Stomach (tissue), 4 donors: ENCODE data around the gene FOXO1.

ENCODE experiments used
- CTCF ChIP-seq, 7 experiments: fragments of 450-650 bp in 4 of 7; fragments of 200-600 bp in 3 of 7; sonication (generic) in 3 of 7; IDR thresholded peaks; one replicate each; pipeline ENCODE4 v1.5.1; 2016 to 2019; ENCODE audit warnings: antibody characterized with exemption in 7 of 7, control low read depth in 2 of 7, mild to moderate bottlenecking in 1 of 7
- EP300 ChIP-seq: sonication (generic); formaldehyde crosslinking; IDR thresholded peaks from one replicate; pipeline ENCODE4 v1.6.1; 2017; ENCODE audit warnings: antibody characterized with exemption
- POLR2A ChIP-seq, 4 donors: fragments of 450-650 bp; IDR thresholded peaks; one replicate each; pipeline ENCODE4 v1.6.1; 2016; ENCODE audit warnings: antibody characterized with exemption in 4 of 4, control low read depth in 2 of 4, mild to moderate bottlenecking in 1 of 4, moderate library complexity in 1 of 4
- POLR2AphosphoS5 ChIP-seq, 3 donors: sonication (generic); formaldehyde crosslinking; IDR thresholded peaks; one replicate each; pipeline ENCODE4 v1.6.1; 2016; ENCODE audit warnings: antibody characterized with exemption in 3 of 3

GRCh38 chr13:40580566-40581276, 85.7 kb downstream of the FOXO1 start:
- no peak for TF ChIP-seq CTCF (IDR thresholded peaks at IDR 0.05)
- no peak for TF ChIP-seq POLR2AphosphoS5 (IDR thresholded peaks at IDR 0.05)
- no peak for TF ChIP-seq POLR2A (IDR thresholded peaks at IDR 0.05)
- no peak for TF ChIP-seq EP300
